Omental fat pad (tissue), 4 donors: ENCODE results near the gene NME1. TPM values are rescaled to one million over a fixed set of nuclear protein-coding genes. Genes with fewer than 3 reads are reported as not detected.
A peak's percentile ranks its signal among the peaks of the same experiment; 100 is the strongest.
"Not testable (repeated sequence)": the region's sequence is repeated elsewhere in the genome, so short reads cannot be mapped to it uniquely, and the experiment has no call there.

Experiments
- ATAC-seq: fragments of 150-250 bp; one replicate; pipeline ENCODE4 v1.9.1; 2016; ENCODE audit warnings: mild to moderate bottlenecking, moderate library complexity; ENCODE audit not compliant: low FRiP score
- DNase-seq: peaks from one replicate; pipeline ENCODE4 v3.0.0-alpha.2; 2019; ENCODE audit warnings: low spot score
- CTCF ChIP-seq, 3 donors: fragments of 450-650 bp; IDR thresholded peaks; one replicate each; pipeline ENCODE4 v1.5.1; 2016 to 2017; ENCODE audit warnings: antibody characterized with exemption in 3 of 3, mild to moderate bottlenecking in 3 of 3, moderate library complexity in 2 of 3
- total RNA-seq, 4 donors: library from RNA; depleted of rRNA; stranded (reverse); fragments of >200 nt; gene quantifications; one replicate each; pipeline ENCODE4 v1.1.0, GENCODE V29; 2016

The NME1 gene
- total RNA-seq: 10 to 100 TPM; 24.1 to 95.2 (median 77.1) TPM

GRCh38 chr17:51153210-51154072 lies at the start of gene NME1:
Gene NME1, plus strand, starts transcription at chr17:51153559. Its CDS starts 2,096 bp downstream, at chr17:51155655.
- DNase-seq: peak; percentile 83
- ATAC-seq: peak; percentile 98
- no peak for TF ChIP-seq CTCF (IDR thresholded peaks at IDR 0.05)

GRCh38 chr17:51107778-51108177 lies 45.6 kb upstream of the NME1 start:
- ATAC-seq (no peak), DNase-seq (no peak)

GRCh38 chr17:51112303-51113222 lies 40.8 kb upstream of the NME1 start:
- DNase-seq: not testable (repeated sequence)
- ATAC-seq: peak; percentile 63

More at GRCh38 chr17:51107778-51108177, 45.6 kb upstream of the NME1 start:
- no peak for TF ChIP-seq CTCF (IDR thresholded peaks at IDR 0.05)

GRCh38 chr17:51115179-51115578 lies 38.2 kb upstream of the NME1 start:
- ATAC-seq (no peak), DNase-seq (no peak)
- no peak for TF ChIP-seq CTCF (IDR thresholded peaks at IDR 0.05)

GRCh38 chr17:51118330-51119195 lies 34.8 kb upstream of the NME1 start:
- DNase-seq: no peak
- no peak for TF ChIP-seq CTCF (IDR thresholded peaks at IDR 0.05)
- no peak for ATAC-seq

- no peak for DNase-seq
- no peak for TF ChIP-seq CTCF (IDR thresholded peaks at IDR 0.05)
- peak; percentile 9 for ATAC-seq
Observed at GRCh38 chr17:51119415-51120356, 33.7 kb upstream of the NME1 start.
